ENCODE data around the gene EEA1. TPM values are rescaled to one million over a fixed set of nuclear protein-coding genes. Genes with fewer than 3 reads are reported as not detected.

Gene EEA1
- total RNA-seq, 2 donors from 2014 or later, result 21.2 to 26.2 TPM

DNA sequence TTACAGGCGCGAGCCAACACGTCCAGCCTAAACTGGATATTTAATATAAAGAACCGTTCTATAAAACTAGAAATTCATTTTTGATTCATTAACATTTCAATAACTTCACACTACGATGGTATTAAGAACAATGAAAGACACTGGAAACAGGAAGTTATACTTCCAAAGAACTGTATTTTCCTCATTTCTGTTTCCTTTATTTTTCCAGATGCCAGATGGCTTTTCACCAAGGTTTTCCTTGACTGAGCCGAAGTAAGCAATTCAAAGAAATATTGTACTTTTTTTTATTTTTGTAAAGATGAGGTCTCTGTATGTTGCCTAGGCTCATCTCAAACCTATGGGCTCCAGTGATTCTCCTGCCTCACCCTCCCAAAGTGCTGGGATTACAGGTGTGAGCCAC is 28.2 kb downstream of the EEA1 start:
- no peak for ATAC-seq
- intact Hi-C loops (cut with DNase I), result no loop called here
- no peak for DNase-seq

DNA sequence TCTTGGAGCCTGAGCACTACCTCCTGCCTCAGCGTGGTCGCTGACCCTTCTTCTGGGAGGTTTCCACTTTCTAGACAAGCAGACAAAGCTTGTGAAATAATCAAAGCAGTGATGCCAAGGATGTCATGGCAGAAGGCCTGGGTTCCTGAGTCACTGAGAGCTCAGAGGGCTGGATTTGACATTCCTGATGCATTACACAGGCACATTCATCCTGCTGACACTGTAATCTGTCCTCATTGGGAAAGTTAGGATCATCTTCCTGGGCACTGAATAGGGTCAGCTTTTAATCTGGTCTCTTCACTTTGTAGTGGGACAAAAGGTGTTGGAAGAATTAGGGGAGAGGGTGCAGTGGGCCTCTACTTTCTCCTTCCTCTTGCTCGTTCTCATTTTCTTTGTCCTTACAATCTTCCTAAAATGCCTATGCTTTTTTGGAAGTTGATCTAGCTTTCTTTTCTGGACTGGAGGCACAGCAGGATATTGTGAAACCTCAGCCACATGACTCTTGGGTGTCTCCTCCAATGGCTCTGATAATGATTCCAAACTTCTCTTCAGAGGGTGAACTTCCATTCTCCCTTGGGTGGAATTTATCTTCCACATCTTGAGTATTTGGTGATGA is 29.6 kb downstream of the EEA1 start:
- intact Hi-C loops (cut with DNase I), result no loop called here
- DNase-seq, result peak; percentile 84
- ATAC-seq, result peak; percentile 98 to 99

DNA sequence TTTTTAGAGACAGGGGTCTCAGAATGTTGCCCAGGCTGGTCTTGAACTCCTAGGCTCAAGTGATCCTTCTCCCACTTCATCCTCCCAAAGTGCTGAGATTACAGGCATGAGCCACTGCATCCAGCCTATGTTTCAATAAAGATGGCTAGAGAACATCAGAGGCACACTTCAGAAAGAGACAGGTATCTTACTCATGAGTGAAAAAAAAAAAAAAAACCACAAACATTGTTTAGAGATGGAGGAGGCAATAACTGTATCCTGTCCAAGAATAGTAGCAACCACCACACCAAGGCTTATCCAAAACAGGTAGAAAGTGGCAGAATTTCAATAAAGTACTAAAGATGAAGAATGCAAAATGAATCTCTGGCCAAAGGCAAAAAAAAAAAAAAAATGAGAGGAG is 30.3 kb downstream of the EEA1 start:
- DNase-seq, result no peak
- intact Hi-C loops (cut with DNase I), result no loop called here
- peak in 1 of 2 donors; percentile 55 for ATAC-seq

DNA sequence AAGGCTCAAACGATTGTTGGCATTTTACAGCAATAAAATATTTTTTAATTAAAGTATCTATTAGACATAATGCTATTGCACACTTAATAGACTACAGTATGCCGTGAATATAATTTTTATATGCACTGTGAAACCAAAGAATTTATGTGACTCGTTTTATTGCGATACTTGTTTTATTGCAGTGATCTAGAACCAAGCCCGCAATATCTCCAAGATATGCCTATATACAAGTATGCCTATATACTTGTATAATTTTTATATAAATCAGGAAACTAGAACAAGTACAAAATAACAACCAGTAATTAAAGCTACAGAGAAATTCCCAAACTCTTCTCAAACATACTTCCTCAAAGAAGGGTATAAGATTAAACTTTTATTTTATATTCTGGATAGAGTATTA is 31.3 kb downstream of the EEA1 start:
- no peak for ATAC-seq
- intact Hi-C loops (cut with DNase I), result no loop called here

DNA sequence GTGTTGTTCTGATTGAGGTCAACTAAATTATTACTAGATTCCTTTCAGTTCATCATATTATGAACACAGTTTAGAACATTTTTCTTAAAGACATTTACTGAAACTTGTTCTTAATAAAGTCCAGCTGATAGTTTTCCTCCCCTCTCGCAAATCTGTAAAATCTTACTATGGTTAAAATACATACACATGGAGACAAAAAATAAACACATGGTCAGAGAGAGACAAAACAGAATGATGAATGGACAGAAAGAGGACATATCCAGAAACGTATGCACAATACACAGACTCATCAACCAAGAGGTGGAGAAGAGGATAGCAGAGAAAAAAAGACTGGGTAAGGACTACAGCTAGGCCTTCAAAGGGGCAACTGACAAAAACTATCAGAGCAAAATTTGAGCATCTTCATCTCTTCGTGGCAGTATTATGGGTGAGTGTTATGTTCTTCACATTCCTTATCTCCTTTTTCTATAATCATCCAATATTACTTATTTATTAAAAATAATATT is 38.4 kb downstream of the EEA1 start:
- intact Hi-C loops (cut with DNase I), result no loop called here
- DNase-seq (no peak), ATAC-seq (no peak)

More for the DNA sequence above, 31.3 kb downstream of the EEA1 start:
- DNase-seq, result no peak

DNA sequence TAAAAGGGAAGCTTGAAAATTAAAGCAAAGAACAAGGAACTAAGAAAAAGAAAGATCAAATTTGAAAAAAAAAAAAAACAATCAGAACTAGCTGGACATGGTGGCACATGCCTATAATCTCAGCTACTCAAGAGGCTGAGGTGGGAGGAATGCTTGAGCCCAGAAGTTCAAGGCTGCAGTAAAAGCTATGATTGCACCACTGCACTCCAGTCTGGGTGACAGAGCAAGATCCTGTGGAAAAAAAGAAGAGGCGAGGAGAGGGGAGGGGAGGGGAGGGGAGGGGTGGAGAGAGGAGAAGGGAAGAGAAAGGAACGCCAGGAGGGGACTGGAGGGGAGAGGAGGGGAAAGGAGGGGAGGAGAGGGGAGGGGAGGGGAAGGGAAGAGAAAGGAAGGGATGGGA is 43.0 kb downstream of the EEA1 start:
- DNase-seq (no peak), ATAC-seq (no peak)
- intact Hi-C loops (cut with DNase I), result no loop called here

DNA sequence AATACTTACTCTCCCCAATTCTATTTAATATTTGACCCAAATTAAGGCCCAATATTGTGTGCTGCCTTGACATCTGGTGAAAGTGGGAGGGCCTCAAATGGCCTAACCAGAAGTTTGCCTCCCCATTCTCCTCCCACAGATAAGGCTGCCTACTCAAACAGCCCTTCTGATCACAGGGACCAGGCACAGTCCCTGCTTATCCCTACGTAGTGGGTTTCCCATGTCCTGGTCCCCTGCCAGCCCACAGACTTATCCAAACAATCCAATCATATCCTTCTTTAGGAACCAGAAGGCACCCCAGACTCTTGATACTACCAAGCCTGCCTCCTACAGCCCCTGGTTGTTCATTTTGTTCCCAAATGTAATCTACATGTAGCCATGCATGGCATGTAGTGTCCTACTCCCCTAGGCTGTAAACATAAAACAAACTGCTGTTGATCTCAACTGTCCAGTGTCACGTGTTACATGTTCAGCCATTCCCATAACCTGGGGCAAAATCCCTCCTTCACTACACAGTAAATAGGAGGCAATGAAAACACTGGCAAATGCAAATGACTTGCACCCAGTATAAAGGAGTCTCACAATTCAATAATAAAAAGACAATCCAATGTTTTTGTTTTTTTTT is 49.3 kb downstream of the EEA1 start:
- intact Hi-C loops (cut with DNase I), result no loop called here
- DNase-seq (no peak), ATAC-seq (no peak)

DNA sequence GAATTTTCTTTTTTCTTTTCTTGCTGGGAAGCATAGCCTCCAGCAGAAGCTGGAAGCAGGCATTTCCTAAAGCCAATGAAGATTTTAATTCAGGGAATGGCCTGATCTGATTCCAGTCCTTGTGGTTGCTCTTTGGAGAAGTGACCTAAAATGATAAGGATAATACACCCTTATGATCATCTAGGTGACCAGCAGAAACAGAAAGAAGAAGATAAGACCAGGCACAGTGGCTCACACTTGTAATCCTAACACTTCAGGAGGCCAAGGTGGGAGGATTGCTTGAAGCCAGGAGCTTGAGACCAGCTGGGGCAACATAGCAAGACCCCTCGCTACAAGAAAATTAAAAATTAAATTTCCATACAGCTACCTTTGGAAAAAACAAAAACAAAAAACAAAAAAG is 51.2 kb downstream of the EEA1 start:
- intact Hi-C loops (cut with DNase I), result no loop called here
- no peak for ATAC-seq
- DNase-seq, result no peak

DNA sequence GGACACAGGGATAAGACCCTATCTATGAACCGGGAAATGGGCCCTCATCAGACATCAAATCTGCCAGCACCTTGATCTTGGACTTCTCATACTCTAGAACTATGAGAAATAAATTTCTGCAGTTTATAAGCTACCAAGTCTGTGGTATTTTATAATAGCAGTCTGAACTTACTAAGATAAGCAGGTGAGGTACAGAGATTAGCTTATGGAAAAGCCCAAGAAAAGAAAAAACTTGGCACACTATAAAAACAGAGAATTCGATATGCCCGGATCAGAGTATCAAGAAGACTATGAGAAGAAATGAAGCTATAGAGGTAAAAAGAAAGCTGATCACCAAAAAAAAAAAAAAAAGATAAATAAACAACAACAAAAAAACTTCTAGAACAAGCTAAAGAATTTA is 52.6 kb downstream of the EEA1 start:
- intact Hi-C loops (cut with DNase I), result no loop called here
- DNase-seq (no peak), ATAC-seq (no peak)

DNA sequence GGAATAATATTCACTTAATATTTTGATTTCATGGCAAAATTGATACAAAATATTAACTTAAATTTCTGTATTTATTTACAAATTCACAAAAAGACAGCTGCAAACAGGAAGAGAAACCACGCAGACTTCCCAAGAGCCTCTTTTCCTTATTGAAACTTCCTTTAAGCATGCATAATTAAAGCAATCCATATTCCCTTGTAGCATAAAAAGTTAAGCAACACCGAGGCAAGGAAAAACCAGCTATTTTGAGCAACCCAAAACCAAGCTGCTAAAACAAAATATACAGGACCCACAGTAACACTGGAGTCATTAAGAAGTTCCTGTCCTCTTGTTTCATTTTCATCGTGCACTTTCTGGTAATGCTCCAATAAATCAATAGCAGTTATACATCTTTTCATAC is 58.0 kb downstream of the EEA1 start:
- intact Hi-C loops (cut with DNase I), result no loop called here
- DNase-seq (no peak), ATAC-seq (peak in 1 of 2 donors; percentile 38)

DNA sequence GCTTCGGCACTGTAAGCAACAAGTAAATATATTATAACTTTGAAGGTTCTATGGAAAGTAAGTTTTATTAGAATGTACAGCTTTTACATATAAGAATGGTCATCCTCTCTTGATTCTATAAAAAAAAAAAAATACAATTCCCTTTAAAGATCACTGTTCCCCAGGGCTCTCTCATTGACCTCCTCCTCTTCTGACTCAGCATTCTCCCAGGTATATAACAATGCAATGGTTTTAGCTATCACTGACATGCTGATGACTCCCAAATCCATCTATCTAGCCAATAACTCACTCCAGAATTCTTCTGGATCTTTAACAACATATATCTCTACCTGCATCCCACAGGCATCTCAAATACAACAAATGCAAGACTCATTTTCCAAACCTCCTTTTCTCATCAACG is 62.7 kb downstream of the EEA1 start:
- intact Hi-C loops (cut with DNase I), result no loop called here
- ATAC-seq (no peak), DNase-seq (no peak)

DNA sequence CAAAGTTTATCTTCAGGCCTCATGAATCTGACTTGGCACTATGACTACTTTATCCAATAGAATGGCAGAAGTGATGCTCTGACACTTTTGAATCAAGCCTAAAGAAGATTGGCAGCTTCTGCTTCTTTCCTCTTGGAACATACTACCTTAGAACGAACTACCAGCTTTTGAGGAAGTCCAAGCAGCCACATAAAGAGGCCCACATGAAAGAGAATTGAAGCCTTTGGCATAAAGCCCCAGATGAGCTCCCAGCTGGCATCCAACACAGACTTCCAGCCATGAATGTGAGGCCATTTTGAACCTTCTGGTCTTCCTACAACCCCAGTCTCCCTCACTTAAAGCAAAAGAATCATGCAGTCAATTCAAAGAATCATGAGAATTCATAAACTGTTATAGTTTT is 65.8 kb downstream of the EEA1 start:
- DNase-seq, result no peak
- ATAC-seq, result no peak
- intact Hi-C loops (cut with DNase I), result no loop called here

DNA sequence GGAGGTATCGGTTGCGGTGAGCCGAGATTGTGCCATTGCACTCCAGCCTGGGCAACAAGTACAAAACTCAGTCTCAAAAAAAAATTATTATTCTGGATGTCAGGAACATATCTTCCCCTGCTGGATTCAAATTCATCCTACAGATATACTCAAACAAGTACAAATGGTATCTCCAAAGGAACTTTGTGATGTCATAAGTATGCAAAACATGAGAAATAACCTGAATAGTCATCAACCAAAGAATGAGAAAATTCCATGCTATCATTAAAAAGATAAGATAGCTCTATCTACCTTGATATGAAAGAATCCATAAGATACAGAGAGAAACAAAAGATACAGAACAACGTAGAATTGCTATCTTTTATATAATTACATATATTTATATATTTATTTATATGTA is 67.7 kb downstream of the EEA1 start:
- DNase-seq, result no peak
- ATAC-seq, result no peak
- intact Hi-C loops (cut with DNase I), result no loop called here

DNA sequence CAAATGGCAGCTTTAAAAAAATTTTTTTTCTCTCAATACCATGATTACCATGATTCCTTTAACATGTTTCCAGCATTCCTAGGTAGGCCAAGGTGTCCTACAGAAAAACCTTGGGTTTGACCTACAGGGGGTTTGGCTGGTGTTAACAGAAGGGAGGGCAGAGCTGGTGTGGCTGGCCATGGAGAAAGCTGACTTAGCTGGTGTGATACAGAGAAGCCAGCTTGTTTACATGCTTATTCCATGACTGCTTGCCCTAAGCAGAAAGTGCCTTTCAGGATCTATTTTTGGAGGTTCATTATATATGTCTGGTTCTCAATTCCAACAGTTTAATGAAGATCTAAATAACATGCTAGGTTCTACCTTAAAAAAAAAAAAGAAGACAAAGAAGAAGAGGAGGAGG is 68.6 kb downstream of the EEA1 start:
- peak in 1 of 2 donors; percentile 43 for ATAC-seq
- intact Hi-C loops (cut with DNase I), result no loop called here
- DNase-seq, result no peak

DNA sequence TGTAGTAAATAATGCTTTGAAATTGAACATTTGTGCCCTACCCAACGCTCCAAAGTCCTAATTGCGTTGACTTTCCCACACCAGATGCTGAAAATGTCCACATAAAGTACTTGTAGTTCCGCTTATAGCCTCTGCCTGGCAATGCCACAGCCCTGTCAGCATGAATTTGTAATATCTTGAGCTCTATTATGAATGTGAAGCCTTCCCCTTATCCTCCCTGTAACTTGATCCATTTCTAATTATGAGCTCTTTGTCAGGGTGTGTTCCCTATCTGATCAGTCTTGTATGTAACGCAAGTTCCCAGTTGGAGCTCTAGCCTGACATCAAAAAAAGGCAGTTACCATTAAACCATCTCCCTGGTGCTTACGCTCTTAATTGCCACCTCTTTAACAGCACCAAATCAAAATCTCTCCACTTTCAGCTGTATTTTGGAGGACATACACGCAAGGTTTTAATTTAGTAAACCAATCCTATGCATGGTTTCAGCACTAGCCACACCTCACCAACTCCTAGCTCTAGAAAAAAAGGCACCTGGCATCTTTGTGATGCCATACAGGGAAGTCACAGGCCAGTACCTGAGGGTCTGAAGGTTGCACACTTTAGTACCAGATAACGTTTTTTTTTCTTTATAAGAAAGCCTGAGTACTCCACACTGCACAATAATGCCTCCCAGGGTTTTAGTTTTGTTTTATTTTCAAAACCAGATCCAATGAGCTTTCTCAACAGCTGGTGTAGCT is 69.3 kb downstream of the EEA1 start:
- intact Hi-C loops (cut with DNase I), result no loop called here
- ATAC-seq (peak in 1 of 2 donors; percentile 61), DNase-seq (no peak)

DNA sequence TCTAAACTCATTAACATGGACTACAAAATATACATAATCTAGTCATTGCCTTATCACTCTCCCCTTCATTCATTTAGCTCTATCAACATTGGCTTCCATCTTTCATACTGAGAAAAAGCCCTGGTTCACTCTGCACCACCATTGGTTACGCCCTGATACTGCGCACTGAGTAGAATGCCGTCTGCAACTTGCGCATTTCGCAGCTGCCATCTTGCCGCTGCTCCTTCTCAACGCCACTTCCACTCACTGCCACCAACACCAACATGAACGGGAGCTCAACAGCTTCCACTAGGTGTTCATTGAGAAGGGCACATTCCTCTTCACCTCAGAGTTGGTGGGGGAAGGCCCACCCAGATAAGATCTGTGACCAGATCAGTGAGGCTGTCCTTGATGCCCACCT is 71.3 kb downstream of the EEA1 start:
- intact Hi-C loops (cut with DNase I), result no loop called here
- no peak for DNase-seq
- ATAC-seq, result no peak

DNA sequence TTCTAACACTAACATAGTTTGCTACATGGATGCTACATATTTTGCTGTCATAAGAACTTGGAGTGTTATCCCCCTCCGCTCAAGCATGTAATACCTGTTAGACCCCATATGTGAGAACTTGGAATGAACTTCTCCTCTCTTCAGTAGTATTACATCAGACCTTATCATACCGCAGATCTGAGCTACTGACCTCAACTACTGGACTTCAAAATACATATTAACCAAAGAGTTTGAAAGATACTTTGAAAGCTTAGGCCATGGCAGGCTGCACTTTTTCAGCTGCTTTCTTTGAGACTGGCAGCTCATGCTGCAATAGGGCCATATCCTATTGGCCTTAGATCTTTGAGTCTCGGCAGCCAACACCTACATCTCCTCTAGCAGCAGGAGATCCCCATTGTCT is 74.8 kb downstream of the EEA1 start:
- DNase-seq (no peak), ATAC-seq (no peak)
- intact Hi-C loops (cut with DNase I), result no loop called here

DNA sequence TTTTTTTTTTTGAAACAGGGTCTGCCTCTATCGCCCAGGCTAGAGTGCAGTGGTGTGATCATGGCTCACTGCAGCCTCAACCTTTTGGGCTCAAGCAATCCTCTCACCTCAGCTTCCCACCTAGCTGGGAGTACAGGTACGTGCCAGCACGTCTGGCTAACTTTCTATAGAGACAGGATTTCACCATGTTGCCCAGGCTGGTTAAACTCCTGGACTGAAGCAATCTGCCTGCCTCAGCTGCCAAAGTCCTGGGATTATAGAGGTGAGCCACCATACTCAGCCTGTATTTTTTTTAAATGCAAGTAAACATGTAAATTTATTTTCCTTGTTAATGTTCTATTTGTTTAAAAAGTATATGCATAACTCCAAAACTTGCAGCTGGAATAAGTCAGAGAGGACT is 80.4 kb downstream of the EEA1 start:
- ATAC-seq (no peak), DNase-seq (no peak)
- intact Hi-C loops (cut with DNase I), result no loop called here

DNA sequence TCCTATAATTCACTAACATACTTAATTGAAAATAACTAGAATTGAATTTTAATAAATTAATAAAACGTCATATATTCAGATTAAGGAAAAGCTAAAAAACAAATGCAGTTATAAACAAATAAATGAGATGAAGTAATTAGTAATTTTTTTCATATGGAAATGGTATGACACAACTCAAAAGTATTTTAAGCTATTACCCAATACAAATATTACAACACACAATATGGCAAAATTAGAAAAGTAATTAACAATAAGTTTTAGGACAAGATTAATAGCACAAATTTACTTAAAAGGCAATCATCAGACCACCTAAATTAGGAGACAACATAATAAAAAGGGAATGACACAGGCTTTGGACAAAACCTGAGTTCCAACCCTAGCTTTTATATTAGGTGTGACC is 81.7 kb downstream of the EEA1 start:
- intact Hi-C loops (cut with DNase I), result no loop called here
- ATAC-seq (no peak), DNase-seq (no peak)

DNA sequence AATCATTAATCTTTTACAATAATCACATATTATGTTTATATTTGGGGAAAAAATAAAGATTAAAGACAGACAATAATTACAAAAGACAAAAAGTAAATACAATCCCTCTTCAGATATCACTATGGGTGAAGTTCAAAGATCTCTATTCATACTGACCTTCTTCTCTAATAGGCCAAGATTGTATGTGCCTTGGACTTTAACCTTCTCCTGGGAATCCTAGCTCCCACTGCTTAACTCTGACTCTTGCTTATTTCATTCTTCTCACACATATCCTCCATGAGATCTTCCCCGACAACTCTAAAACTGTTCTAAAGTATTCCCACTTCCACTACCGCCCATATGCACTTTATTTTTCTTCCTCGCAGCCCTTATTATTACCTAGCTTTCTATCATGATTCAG is 83.8 kb downstream of the EEA1 start:
- intact Hi-C loops (cut with DNase I), result no loop called here
- DNase-seq, result no peak
- ATAC-seq, result no peak
